Heart left ventricle (tissue), 16 donors: ENCODE data around the gene SPECC1. TPM values are rescaled to one million over a fixed set of nuclear protein-coding genes. Genes with fewer than 3 reads are reported as not detected.

Source experiments
- ATAC-seq, 4 donors: fragments of 200-7000 bp; cut with Tn5 transposase; one replicate each; pipeline ENCODE4 v1.9.1; 2020 to 2022; ENCODE audit warnings: moderate library complexity in 4 of 4, mild to moderate bottlenecking in 3 of 4, moderate number of reproducible peaks in 1 of 4
- DNase-seq, 5 donors: peaks; one replicate each; pipeline ENCODE4 v3.0.0-alpha.2; 2020
- H3K27ac ChIP-seq, 12 donors: fragments of 200-600 bp; sonication (generic) in 4 of 12; one replicate each; pipeline versions ENCODE4 v1.5.0 to v1.8.0; 2016 to 2022; ENCODE audit warnings: mild to moderate bottlenecking in 2 of 12
- H3K27me3 ChIP-seq, 9 donors: fragments of 200-600 bp; sonication (generic) in 2 of 9; one replicate each; pipeline versions ENCODE4 v1.5.1 to v1.8.0; 2016 to 2022; ENCODE audit warnings: mild to moderate bottlenecking in 3 of 9
- H3K36me3 ChIP-seq, 9 donors: fragments of 200-600 bp; sonication (generic) in 2 of 9; one replicate each; pipeline versions ENCODE4 v1.5.0 to v1.8.0; 2018 to 2022; ENCODE audit warnings: mild to moderate bottlenecking in 2 of 9
- H3K4me1 ChIP-seq, 12 donors: fragments of 200-600 bp; sonication (generic) in 4 of 12; one replicate each; pipeline versions ENCODE4 v1.5.0 to v1.8.0; 2016 to 2022; ENCODE audit warnings: mild to moderate bottlenecking in 3 of 12
- H3K4me3 ChIP-seq, 12 donors: fragments of 200-600 bp; sonication (generic) in 4 of 12; one replicate each; pipeline versions ENCODE4 v1.5.0 to v1.8.0; 2017 to 2022; ENCODE audit warnings: mild to moderate bottlenecking in 9 of 12, moderate library complexity in 4 of 12
- H3K9me3 ChIP-seq, 12 donors: fragments of 200-600 bp; sonication (generic) in 4 of 12; one replicate each; pipeline versions ENCODE4 v1.5.0 to v1.8.0; 2016 to 2022; ENCODE audit warnings: mild to moderate bottlenecking in 1 of 12
- CTCF ChIP-seq, 12 donors: fragments of 200-600 bp; sonication (generic) in 4 of 12; IDR thresholded peaks; one replicate each; pipeline versions ENCODE4 v1.5.0 to v1.8.0; 2018 to 2022; ENCODE audit warnings: antibody characterized with exemption in 12 of 12, mild to moderate bottlenecking in 5 of 12
- POLR2A ChIP-seq, 2 donors: fragments of 450-650 bp; IDR thresholded peaks; one replicate each; pipeline ENCODE4 v1.6.1; 2017; ENCODE audit warnings: antibody characterized with exemption in 2 of 2, mild to moderate bottlenecking in 2 of 2, moderate library complexity in 2 of 2
- WGBS, 4 donors: extraction: QIAGEN DNeasy Blood & Tissue Kit in 2 of 4; methylation state at CpG; one replicate each; pipeline versions ENCODE4 v1.1.5 to v1.1.7; 2013 to 2018; 5-methylcytosine and 5-hydroxymethylcytosine counted together
- intact Hi-C, 10 donors: fragments of 100-400 bp; cut with DNase I; formaldehyde crosslinking; loops; one replicate each; pipeline versions ENCODE4 v1.11.1 to v1.14.2; 2022
- polyA plus RNA-seq, 2 donors: library from polyadenylated mRNA; stranded (reverse); fragments of 200-250 nt; gene quantifications; one replicate each; pipeline ENCODE4 v1.2.3, GENCODE V29; 2013
- total RNA-seq, 9 donors: library from RNA; depleted of rRNA in 2 of 9; stranded (reverse); fragments of >200 nt in 2 of 9; fragmentation: NEBNext Ultra II Directional in 3 of 9; extraction: Animal tissue kit (Norgen Biotek cat#: 25700) in 3 of 9; gene quantifications; one replicate each; pipeline versions ENCODE4 v1.1.0 to v1.2.4, GENCODE V29; 2016 to 2023
- donor health status: ischemic (EF 13 %, LVEDD 7.1; RV severe dilation, severe dysfunction).
- donor health status: healthy with polysubstance abuse.
- donor health status: DM: no; HTN: yes; CAD: no.
- donor health status: DM: no; HTN: no; CAD: no.
- donor health status: ischemic (EF 25% LVEDD 6.9; RV normal size, moderate dysfunction).
- donor health status: ischemic (EF 25% LVEDD 5.7; RV mildly dilated, moderate dysfunction).
- donor health status: healthy.
- donor health status: DM: yes; HTN: yes; CAD: no.
- donor health status: ischemic (EF 35%, LVEDD 5.7; RV mildly dilated, moderate dysfunction).
- donor health status: nonischemic (EF 11% LVEDD 7.7; RV severe dilation, severe dysfunction).
- donor health status: DM: yes; HTN: yes; CAD: no.
- donor health status: PGD.
- donor health status: ischemic (EF 29% LVEDD 5.4; RV normal size, mild dysfunction).
- donor health status: nonischemic (EF 23%, LVEDD 6.1; RV moderate dilation, normal function).

Gene SPECC1
- total and polyA plus RNA-seq, 11 donors, result 3.8 to 18.4 (median 10.6) TPM

- Histone ChIP-seq H3K27ac (no peak overlapping the region), H3K4me3 (no peak overlapping the region), H3K4me1 (peaks cover 0 to 4% (median 1%) of the 10 kb centered on the region in 12 donors), H3K36me3 (no peaks in the 10 kb centered on the region), H3K27me3 (no peaks in the 10 kb centered on the region), H3K9me3 (no peaks in the 10 kb centered on the region)
- ATAC-seq, result no peak
- WGBS, 4 donors, result 44 to 51% (median 48%) methylated on average over 4 of the region's 4 CpGs
- no peak for DNase-seq
- TF ChIP-seq CTCF (IDR thresholded peaks at IDR 0.05) (no peak), POLR2A (IDR thresholded peaks at IDR 0.05) (no peak)
- intact Hi-C loops, result loop anchor here in 5 of 10 donors (5.0 to 10.0 kb wide), 5 partner anchors 106 to 323 kb away; no protein-coding TSS in a partner anchor
Observed at GRCh38 chr17:19991252-19991885, 17.8 kb upstream of the SPECC1 start.

- intact Hi-C loops, result loop anchor here (1.0 to 10.0 kb wide), 7 partner anchors 104 to 322 kb away; no protein-coding TSS in a partner anchor
- peak overlapping the region in 2 of 12 donors; percentile 8 to 13 for H3K4me3 ChIP-seq
- H3K9me3 ChIP-seq, result no peaks in the 10 kb centered on the region
- DNase-seq (peak; percentile 82 to 94 (median 87)), ATAC-seq (peak; percentile 95 to 99 (median 99))
- TF ChIP-seq CTCF (IDR thresholded peaks at IDR 0.05) (peak; percentile 66 to 82 (median 76)), POLR2A (IDR thresholded peaks at IDR 0.05) (no peak)
- no peak overlapping the region for H3K27ac ChIP-seq
- peaks cover 0 to 11% (median 1%) of the 10 kb centered on the region in 12 donors for H3K4me1 ChIP-seq
- WGBS, 4 donors, result 26 to 30% (median 28%) methylated on average over 24 of the region's 24 CpGs
- no peaks in the 10 kb centered on the region for H3K27me3 ChIP-seq
- H3K36me3 ChIP-seq, result no peaks in the 10 kb centered on the region
Observed at GRCh38 chr17:19992803-19993713, 16.1 kb upstream of the SPECC1 start.

GRCh38 chr17:19996086-19996485, 13.1 kb upstream of the SPECC1 start:
- H3K9me3 ChIP-seq, result no peaks in the 10 kb centered on the region
- no peak overlapping the region for H3K4me3 ChIP-seq
- peaks cover 0 to 11% (median 1%) of the 10 kb centered on the region in 12 donors for H3K4me1 ChIP-seq
- WGBS, 4 donors, result 86 to 95% (median 90%) methylated on average over 1 of the region's 1 CpG
- H3K27ac ChIP-seq, result no peak overlapping the region
- no peaks in the 10 kb centered on the region for H3K36me3 ChIP-seq
- DNase-seq (no peak), ATAC-seq (no peak)
- TF ChIP-seq CTCF (IDR thresholded peaks at IDR 0.05) (no peak), POLR2A (IDR thresholded peaks at IDR 0.05) (no peak)
- H3K27me3 ChIP-seq, result no peaks in the 10 kb centered on the region
- intact Hi-C loops, result loop anchor here in 3 of 10 donors (10.0 kb wide), 2 partner anchors 229 to 319 kb away; no protein-coding TSS in a partner anchor

- Histone ChIP-seq H3K4me1 (peaks cover 0 to 11% (median 1%) of the 10 kb centered on the region in 12 donors), H3K9me3 (no peaks in the 10 kb centered on the region), H3K27me3 (no peaks in the 10 kb centered on the region), H3K27ac (no peak overlapping the region), H3K36me3 (no peaks in the 10 kb centered on the region), H3K4me3 (no peak overlapping the region)
- 49 to 61% (median 55%) methylated on average over 5 of the region's 5 CpGs for WGBS, 4 donors
- intact Hi-C loops, result loop anchor here in 3 of 10 donors (10.0 kb wide), 2 partner anchors 228 to 318 kb away; no protein-coding TSS in a partner anchor
- ATAC-seq (no peak), DNase-seq (no peak)
- TF ChIP-seq POLR2A (IDR thresholded peaks at IDR 0.05) (no peak), CTCF (IDR thresholded peaks at IDR 0.05) (no peak)
Observed at GRCh38 chr17:19996502-19996901, 12.7 kb upstream of the SPECC1 start.
